ENCODE measurements around the gene SH3TC1. TPM values are rescaled to one million over a fixed set of nuclear protein-coding genes. Genes with fewer than 3 reads are reported as not detected.

Gene SH3TC1
- total and polyA plus RNA-seq, 9 donors: 1.1 to 34.5 (median 5.4) TPM

DNA sequence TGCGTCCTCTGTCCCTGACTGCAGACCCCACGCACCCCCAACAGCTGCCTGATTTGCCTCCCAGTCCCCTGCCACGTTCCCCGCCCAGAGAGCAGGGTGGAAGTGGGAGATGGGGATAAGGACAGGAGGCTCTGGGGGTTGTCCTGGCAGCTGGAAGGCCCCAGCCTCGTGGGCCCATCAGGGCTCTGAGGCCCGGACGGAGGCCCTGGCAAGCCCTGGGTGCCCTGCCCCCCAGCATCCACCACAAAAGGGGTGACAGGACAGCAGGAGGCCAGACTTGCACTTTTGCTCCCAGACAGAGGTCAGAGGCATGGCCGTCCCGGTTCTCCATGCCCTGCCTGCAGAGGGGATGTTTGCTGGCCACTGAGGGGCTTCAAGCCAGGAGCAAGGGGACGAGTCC lies 4.7 kb downstream of the SH3TC1 start:
- no peak for DNase-seq

GRCh38 chr4:8204576-8205227 lies 5.6 kb downstream of the SH3TC1 start:
- WGBS, 3 donors: 93 to 94% (median 94%) methylated on average over 30 to 31 of the region's 31 CpGs
- no peaks in the 10 kb centered on the region for H3K9me3 ChIP-seq

More for the DNA sequence above, 4.7 kb downstream of the SH3TC1 start:
- WGBS, 3 donors: 83 to 88% (median 85%) methylated on average over 10 of the region's 10 CpGs
- no peak overlapping the region for H3K27ac ChIP-seq
- no peaks in the 10 kb centered on the region for H3K36me3 ChIP-seq
- intact Hi-C loops (cut with DNase I): no loop called here
- TF ChIP-seq EP300 (IDR thresholded peaks at IDR 0.05): no peak
- TF ChIP-seq, protein P1, sequence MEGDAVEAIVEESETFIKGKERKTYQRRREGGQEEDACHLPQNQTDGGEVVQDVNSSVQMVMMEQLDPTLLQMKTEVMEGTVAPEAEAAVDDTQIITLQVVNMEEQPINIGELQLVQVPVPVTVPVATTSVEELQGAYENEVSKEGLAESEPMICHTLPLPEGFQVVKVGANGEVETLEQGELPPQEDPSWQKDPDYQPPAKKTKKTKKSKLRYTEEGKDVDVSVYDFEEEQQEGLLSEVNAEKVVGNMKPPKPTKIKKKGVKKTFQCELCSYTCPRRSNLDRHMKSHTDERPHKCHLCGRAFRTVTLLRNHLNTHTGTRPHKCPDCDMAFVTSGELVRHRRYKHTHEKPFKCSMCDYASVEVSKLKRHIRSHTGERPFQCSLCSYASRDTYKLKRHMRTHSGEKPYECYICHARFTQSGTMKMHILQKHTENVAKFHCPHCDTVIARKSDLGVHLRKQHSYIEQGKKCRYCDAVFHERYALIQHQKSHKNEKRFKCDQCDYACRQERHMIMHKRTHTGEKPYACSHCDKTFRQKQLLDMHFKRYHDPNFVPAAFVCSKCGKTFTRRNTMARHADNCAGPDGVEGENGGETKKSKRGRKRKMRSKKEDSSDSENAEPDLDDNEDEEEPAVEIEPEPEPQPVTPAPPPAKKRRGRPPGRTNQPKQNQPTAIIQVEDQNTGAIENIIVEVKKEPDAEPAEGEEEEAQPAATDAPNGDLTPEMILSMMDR (IDR thresholded peaks at IDR 0.05): no peak
- H3K9me3 ChIP-seq: no peaks in the 10 kb centered on the region
- H3K4me1 ChIP-seq (ENCODE audit: insufficient read depth): peaks cover 10% of the 10 kb centered on the region
- no peaks in the 10 kb centered on the region for H3K27me3 ChIP-seq
- H3K4me3 ChIP-seq: no peak overlapping the region

GRCh38 chr4:8205241-8205707 lies 6.2 kb downstream of the SH3TC1 start:
- no peak for DNase-seq
- peaks cover 2% of the 10 kb centered on the region for H3K4me1 ChIP-seq (ENCODE audit: insufficient read depth)
- no peak overlapping the region for H3K4me3 ChIP-seq
- H3K27me3 ChIP-seq: no peaks in the 10 kb centered on the region
- no peaks in the 10 kb centered on the region for H3K9me3 ChIP-seq
- 77 to 89% (median 84%) methylated on average over 19 of the region's 19 CpGs for WGBS, 3 donors
- intact Hi-C loops (cut with DNase I): no loop called here
- no peak overlapping the region for H3K27ac ChIP-seq
- H3K36me3 ChIP-seq: no peaks in the 10 kb centered on the region
- TF ChIP-seq, protein P1 (IDR thresholded peaks at IDR 0.05): no peak
- TF ChIP-seq EP300 (IDR thresholded peaks at IDR 0.05): no peak
- no peak for TF ChIP-seq POLR2A (IDR thresholded peaks at IDR 0.05)

More at GRCh38 chr4:8204576-8205227, 5.6 kb downstream of the SH3TC1 start:
- TF ChIP-seq POLR2A (IDR thresholded peaks at IDR 0.05) (no peak), EP300 (IDR thresholded peaks at IDR 0.05) (no peak)
- TF ChIP-seq, protein P1 (IDR thresholded peaks at IDR 0.05): no peak
- Histone ChIP-seq H3K27ac (no peak overlapping the region), H3K36me3 (no peaks in the 10 kb centered on the region), H3K27me3 (no peaks in the 10 kb centered on the region), H3K4me1 (ENCODE audit: insufficient read depth) (peaks cover 2% of the 10 kb centered on the region), H3K4me3 (no peak overlapping the region)
- no peak for DNase-seq
- intact Hi-C loops (cut with DNase I): no loop called here

GRCh38 chr4:8205749-8206611 lies 6.9 kb downstream of the SH3TC1 start:
- Histone ChIP-seq H3K9me3 (no peaks in the 10 kb centered on the region), H3K36me3 (no peaks in the 10 kb centered on the region), H3K27ac (no peak overlapping the region), H3K4me1 (ENCODE audit: insufficient read depth) (no peaks in the 10 kb centered on the region), H3K27me3 (no peaks in the 10 kb centered on the region), H3K4me3 (no peak overlapping the region)
- intact Hi-C loops (cut with DNase I): no loop called here
- TF ChIP-seq, protein P1 (IDR thresholded peaks at IDR 0.05): no peak
- TF ChIP-seq POLR2A (IDR thresholded peaks at IDR 0.05) (no peak), EP300 (IDR thresholded peaks at IDR 0.05) (no peak)
- no peak for DNase-seq
- 64 to 65% (median 64%) methylated on average over 26 of the region's 26 CpGs for WGBS, 3 donors
